ENCODE results near the gene AASS. TPM values are rescaled to one million over a fixed set of nuclear protein-coding genes. Genes with fewer than 3 reads are reported as not detected.

The AASS gene
- total RNA-seq, 1 experiment from 2014 or later: 11.3 TPM

- ChIA-PET CTCF (no interaction called here), POLR2A (no interaction called here)
- no peaks in the 10 kb centered on the region for H3K9me3 Mint-ChIP-seq (ENCODE audit: unreplicated experiment)
- no peaks in the 10 kb centered on the region for H3K36me3 Mint-ChIP-seq (ENCODE audit: insufficient read depth, unreplicated experiment)
- Histone ChIP-seq H3K27me3 (replicated peaks; ENCODE audit: control insufficient read depth, insufficient read depth, low read length) (no peaks in the 10 kb centered on the region), H3K9me3 (no peaks in the 10 kb centered on the region), H3K4me1 (no peaks in the 10 kb centered on the region), H3K36me3 (ENCODE audit: control insufficient read depth, insufficient read depth, low read length) (no peaks in the 10 kb centered on the region), H3K4me3 (ENCODE audit: low read depth, low read length) (no peak overlapping the region)
- no peak overlapping the region for H3K27ac Mint-ChIP-seq (ENCODE audit: unreplicated experiment)
- no peaks in the 10 kb centered on the region for H3K4me1 Mint-ChIP-seq (ENCODE audit: low read depth, unreplicated experiment)
- no peak for TF ChIP-seq CTCF (IDR thresholded peaks at IDR 0.05; ENCODE audit: insufficient read depth in 1 of 2, low read depth in 1 of 2, low read length in 1 of 2, severe bottlenecking in 1 of 2, unreplicated experiment in 1 of 2)
- DNase-seq: no peak
- BruUV-seq (replicated peaks): no TSS peak
- intact Hi-C loops (cut with micrococcal nuclease; ENCODE audit: unreplicated experiment): no loop called here
- H3K4me3 Mint-ChIP-seq (ENCODE audit: unreplicated experiment): no peak overlapping the region
- peaks cover 4% of the 10 kb centered on the region for H3K27me3 Mint-ChIP-seq (ENCODE audit: insufficient read depth, unreplicated experiment)
These were observed 97.6 kb downstream of the AASS start for GRCh38 chr7:122046402-122046801.

GRCh38 chr7:122040147-122040546 is 103.9 kb downstream of the AASS start:
- H3K4me3 Mint-ChIP-seq (ENCODE audit: unreplicated experiment): peak overlapping the region; percentile 0
- Histone ChIP-seq H3K9me3 (no peaks in the 10 kb centered on the region), H3K4me1 (peaks cover 4% of the 10 kb centered on the region; the same call in 1 of the 2 replicates), H3K27me3 (replicated peaks; ENCODE audit: control insufficient read depth, insufficient read depth, low read length) (no peaks in the 10 kb centered on the region), H3K36me3 (ENCODE audit: control insufficient read depth, insufficient read depth, low read length) (no peaks in the 10 kb centered on the region), H3K4me3 (ENCODE audit: low read depth, low read length) (no peak overlapping the region)
- POLR2A ChIA-PET: no interaction called here
- no peaks in the 10 kb centered on the region for H3K9me3 Mint-ChIP-seq (ENCODE audit: unreplicated experiment)
- intact Hi-C loops (cut with micrococcal nuclease; ENCODE audit: unreplicated experiment): no loop called here
- H3K36me3 Mint-ChIP-seq (ENCODE audit: insufficient read depth, unreplicated experiment): no peaks in the 10 kb centered on the region
- TF ChIP-seq CTCF (IDR thresholded peaks at IDR 0.05; ENCODE audit: insufficient read depth in 1 of 2, low read depth in 1 of 2, low read length in 1 of 2, severe bottlenecking in 1 of 2, unreplicated experiment in 1 of 2): no peak
- no peaks in the 10 kb centered on the region for H3K4me1 Mint-ChIP-seq (ENCODE audit: low read depth, unreplicated experiment)
- H3K27me3 Mint-ChIP-seq (ENCODE audit: insufficient read depth, unreplicated experiment): no peaks in the 10 kb centered on the region
- no peak overlapping the region for H3K27ac Mint-ChIP-seq (ENCODE audit: unreplicated experiment)
- CTCF ChIA-PET: no interaction called here
- BruUV-seq (replicated peaks): no TSS peak
- DNase-seq: peak in 1 of 2 experiments; percentile 18

GRCh38 chr7:122038904-122039303 is 105.1 kb downstream of the AASS start:
- Mint-ChIP-seq H3K27me3 (ENCODE audit: insufficient read depth, unreplicated experiment) (peaks cover 5% of the 10 kb centered on the region), H3K27ac (ENCODE audit: unreplicated experiment) (no peak overlapping the region), H3K9me3 (ENCODE audit: unreplicated experiment) (no peaks in the 10 kb centered on the region), H3K4me1 (ENCODE audit: low read depth, unreplicated experiment) (no peaks in the 10 kb centered on the region), H3K4me3 (ENCODE audit: unreplicated experiment) (no peak overlapping the region), H3K36me3 (ENCODE audit: insufficient read depth, unreplicated experiment) (no peaks in the 10 kb centered on the region)
- intact Hi-C loops (cut with micrococcal nuclease; ENCODE audit: unreplicated experiment): no loop called here
- ChIA-PET CTCF (no interaction called here), POLR2A (interaction anchor here (0.6 kb wide), 1 partner anchor 745 kb away, joined by 3 read pairs; no protein-coding TSS in a partner anchor)
- no peak for TF ChIP-seq CTCF (IDR thresholded peaks at IDR 0.05; ENCODE audit: insufficient read depth in 1 of 2, low read depth in 1 of 2, low read length in 1 of 2, severe bottlenecking in 1 of 2, unreplicated experiment in 1 of 2)
- no peaks in the 10 kb centered on the region for H3K36me3 ChIP-seq (ENCODE audit: control insufficient read depth, insufficient read depth, low read length)
- no peaks in the 10 kb centered on the region for H3K27me3 ChIP-seq (replicated peaks; ENCODE audit: control insufficient read depth, insufficient read depth, low read length)
- H3K9me3 ChIP-seq: no peaks in the 10 kb centered on the region
- no peak overlapping the region for H3K4me3 ChIP-seq (ENCODE audit: low read depth, low read length)
- no TSS peak for BruUV-seq (replicated peaks)
- peaks cover 4% of the 10 kb centered on the region; the same call in 1 of the 2 replicates for H3K4me1 ChIP-seq
- no peak for DNase-seq
